NCI-H187 treated with DMSO at 0.1 percent for 48 hours (cell line): ENCODE results near the gene CYP4F2.
"Not testable (repeated sequence)": the region's sequence is repeated elsewhere in the genome, so short reads cannot be mapped to it uniquely, and the experiment has no call there.

Experiments
- DNase-seq: peaks from one replicate; lab custom pipeline; 2025; lab: John Stamatoyannopoulos, UW

Gene CYP4F2, protein sequence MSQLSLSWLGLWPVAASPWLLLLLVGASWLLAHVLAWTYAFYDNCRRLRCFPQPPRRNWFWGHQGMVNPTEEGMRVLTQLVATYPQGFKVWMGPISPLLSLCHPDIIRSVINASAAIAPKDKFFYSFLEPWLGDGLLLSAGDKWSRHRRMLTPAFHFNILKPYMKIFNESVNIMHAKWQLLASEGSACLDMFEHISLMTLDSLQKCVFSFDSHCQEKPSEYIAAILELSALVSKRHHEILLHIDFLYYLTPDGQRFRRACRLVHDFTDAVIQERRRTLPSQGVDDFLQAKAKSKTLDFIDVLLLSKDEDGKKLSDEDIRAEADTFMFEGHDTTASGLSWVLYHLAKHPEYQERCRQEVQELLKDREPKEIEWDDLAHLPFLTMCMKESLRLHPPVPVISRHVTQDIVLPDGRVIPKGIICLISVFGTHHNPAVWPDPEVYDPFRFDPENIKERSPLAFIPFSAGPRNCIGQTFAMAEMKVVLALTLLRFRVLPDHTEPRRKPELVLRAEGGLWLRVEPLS

DNA sequence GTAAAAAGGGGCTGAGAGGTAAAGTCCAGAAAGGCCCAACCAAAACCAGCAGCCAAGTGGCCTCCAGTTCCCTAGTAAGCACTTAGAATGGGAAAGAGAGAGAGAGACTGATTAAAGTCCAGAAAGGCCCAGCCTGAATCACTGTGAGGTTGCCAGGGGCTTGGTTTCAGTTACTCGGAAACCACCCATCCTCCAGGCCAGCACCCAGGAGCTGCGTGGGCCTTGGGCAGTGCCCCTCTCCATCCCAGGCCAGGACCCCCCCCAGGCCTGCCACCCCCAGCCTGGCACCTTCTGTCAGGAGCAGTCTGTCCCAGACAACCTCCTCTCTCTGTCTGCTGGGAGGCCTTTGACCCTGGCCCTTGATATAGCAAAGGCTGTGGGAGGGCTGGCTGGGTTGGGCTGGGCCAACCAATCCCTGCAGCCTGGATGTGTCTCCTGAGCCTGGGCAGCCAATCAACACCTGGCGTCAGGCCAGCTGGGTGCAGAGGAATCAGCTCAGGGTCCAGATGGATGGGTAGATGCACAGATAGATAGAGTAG, at the start of gene CYP4F2:
Gene CYP4F2, minus strand, starts transcription at position 337 of the 539 bp plus-strand sequence. CDS start 463 bp downstream, outside the sequence.
- DNase-seq, result no peak

DNA sequence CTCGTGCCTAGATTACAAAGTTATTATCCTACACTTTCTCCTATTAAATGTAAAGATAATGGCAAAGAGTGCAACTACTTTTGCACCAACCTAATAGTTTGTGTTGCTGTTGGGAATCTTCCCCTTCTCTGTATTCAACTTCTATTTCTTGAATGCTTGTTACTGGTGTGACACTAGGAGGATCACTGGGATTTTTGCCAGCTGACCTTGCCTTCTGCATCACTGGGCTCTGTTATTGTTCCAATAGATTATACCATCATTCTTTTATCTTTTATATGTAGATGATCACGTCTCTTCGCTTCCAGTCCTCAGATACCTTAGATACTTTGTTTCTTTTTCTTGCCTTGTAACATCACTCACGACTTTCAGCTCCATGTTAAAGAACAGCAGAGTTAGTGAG, 47.4 kb upstream of the CYP4F2 start:
- no peak for DNase-seq

DNA sequence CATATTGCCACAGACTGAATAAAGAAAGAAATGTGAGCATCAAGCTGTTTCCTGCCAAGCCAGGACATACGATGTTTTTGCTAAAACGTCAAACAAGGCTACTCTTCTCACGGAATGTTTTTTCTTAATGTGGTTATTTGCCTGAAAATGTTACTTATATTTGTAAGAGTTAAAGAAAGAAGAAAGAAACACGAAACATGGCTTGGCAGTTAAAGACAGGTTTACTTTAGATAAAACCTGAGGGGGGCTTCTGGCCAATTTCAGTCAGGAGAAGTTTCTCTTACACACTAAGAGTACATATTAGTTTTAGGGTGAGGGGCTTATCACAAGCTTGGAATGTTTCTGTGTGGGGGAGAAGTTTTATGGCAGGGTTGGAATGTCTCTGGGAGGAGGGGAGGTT, 46.5 kb upstream of the CYP4F2 start:
- no peak for DNase-seq

DNA sequence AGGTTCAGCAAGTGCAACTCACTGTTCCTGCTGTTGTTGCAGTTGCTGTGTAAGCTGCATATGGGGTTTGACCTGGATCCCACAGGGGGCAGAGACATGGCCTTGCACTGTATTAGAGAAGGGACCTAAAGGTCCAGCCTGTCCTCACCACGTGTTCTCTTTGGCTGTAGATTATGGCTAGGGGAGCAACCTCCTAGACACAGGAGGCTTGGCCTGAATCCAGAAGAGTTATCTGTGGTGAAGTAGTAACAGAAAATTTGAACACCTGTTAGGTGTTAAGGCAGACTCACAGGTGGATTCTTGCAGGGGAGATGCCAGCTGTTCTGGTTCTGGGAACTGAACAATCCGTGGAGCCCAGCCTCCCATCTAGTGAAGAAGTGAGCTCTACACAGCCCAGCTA, 39.9 kb upstream of the CYP4F2 start:
- DNase-seq, result no peak

DNA sequence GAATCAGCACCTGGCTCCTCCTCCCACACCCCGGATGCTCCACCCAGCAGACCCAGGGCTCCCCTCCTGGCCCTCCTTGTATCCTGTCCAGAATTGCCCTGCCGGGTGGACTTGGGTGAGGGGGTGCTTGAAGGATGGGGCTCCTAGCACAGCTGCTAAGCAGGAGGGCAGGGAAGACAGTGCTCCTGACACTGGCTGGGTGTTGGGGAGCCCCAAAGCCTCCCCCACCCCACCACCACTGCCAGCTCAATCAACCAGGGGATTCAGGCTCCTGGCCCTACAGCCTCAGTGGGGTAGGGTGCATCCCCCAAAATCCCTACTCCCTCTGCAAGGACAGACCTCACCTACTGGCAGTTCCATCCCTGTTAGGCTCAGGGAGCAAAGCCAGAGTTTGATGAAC, 39.1 kb upstream of the CYP4F2 start:
- no peak for DNase-seq

DNA sequence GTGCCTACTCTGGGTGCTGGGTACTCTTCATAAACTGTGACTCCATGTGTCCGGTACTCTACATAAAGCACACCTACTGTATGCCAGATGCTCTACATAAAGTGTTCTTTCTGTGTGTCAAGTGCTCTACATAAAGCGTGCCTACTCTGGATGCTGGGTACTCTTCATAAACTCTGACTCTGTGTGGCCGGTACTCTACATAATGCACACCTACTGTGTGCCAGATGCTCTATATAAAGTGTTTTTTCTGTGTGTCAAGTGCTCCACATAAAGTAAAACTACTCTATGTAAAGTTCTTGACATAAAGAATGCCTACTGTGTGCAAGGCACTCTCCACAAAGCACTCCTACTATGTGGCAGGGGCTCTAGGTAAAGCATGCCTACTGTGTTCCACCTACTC, 38.3 kb upstream of the CYP4F2 start:
- no peak for DNase-seq

DNA sequence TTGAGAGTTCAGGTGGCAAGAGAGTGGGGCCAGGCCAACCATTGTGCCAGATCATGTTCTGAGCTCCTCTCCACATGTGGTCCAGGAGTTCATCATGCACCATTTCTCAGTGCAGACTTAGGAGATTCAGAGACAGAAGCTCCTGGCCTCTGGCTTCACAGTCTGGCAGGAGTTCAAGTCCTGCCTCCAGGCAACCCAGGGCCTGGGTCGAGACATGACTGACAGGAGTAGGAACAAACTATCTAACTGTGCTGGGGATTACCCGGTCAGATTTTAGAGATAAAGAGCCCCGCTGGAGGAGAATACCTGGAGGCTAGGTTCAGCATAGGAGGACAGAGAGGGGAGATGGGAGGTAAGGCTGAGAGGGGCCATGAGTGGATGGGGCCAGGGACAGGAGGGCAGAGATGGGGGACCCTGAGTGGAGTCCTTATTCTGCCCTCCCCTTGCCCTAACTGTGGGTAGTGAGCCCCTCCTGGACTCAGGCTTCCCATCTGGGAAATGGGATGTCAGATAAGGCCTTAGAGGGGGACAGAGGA, 37.4 kb upstream of the CYP4F2 start:
- no peak for DNase-seq

DNA sequence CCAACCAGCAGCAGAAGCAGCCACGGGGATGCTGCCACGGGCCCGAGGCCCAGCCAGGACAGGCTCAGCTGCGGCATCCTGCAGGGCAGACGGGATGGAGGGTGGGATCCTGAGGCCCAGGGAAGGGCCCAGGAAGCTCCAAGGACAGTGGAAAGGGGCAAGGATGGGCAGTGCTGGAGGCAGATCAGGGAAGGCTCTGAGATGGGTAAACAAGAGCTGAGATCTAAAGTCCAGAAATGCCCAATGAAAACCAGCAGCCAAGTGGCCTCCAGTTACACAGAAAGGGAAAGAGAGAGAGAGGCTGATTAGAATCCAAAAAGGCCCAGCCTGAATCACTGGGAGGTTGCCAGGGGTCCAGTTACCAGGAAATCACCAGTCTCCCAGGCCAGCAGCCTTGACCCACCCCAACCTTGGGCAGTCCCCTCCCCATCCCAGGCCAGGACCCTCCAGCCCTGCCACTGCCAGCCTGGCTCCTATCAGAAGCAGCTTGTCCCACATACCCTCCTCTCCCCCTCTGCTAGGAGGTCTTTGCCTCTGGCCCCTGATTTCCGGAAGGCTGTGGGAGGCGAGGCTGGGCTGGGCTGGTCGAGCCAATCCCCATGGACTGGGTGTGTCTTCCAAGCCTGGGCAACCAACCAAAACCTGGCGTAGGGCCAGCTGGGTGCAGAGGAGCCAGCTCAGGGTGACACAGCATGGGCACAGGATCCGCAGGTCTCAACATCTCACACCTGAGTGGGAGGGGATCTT, 36.6 kb upstream of the CYP4F2 start, which contains the start of gene CYP4F11:
Gene CYP4F11, minus strand, starts transcription at position 198 of the 747 bp plus-strand sequence. Its CDS starts 121 bp downstream, at position 77.
- no peak for DNase-seq

DNA sequence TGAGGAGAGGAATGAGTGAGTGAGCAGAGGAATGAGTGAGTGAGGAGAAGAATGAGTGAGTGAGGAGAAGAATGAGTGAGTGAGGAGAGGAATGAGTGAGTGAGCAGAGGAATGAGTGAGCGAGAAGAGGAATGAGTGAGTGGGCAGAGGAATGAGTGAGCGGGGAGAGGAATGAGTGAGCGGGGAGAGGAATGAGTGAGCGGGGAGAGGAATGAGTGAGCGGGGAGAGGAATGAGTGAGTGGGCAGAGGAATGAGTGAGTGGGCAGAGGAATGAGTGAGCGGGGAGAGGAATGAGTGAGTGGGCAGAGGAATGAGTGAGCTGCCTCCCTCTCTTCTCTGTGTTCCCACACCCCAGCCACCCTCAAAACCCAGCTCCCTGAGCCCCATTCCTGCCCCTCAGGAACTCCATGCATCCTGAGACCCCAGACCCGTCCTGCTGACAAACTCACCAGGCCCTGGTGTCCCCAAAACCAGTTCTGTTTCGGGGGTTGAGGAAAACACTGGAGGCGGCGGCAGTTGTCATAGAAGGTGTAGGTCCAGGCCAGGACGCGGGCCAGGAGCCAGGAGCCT, 36.0 kb upstream of the CYP4F2 start:
- not testable (repeated sequence) for DNase-seq

DNA sequence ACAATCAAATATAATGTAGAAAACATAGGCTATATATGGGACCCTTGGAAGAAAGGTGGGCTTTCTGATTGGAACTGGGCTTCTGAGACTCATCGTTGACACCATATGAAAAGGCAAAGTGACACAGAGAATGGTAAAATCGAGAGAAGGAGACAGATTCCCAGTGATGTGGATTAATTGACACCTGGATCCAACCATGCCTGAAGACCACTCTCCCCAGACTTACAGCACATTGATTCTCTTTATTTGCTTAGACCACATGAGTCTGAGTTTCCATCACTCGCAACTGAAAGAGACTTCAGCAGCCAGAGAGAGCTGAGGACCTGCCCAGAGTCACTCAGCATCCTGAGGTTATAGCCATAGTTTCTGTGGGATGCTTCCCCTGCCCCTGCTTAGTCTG, 30.4 kb upstream of the CYP4F2 start:
- DNase-seq, result no peak

DNA sequence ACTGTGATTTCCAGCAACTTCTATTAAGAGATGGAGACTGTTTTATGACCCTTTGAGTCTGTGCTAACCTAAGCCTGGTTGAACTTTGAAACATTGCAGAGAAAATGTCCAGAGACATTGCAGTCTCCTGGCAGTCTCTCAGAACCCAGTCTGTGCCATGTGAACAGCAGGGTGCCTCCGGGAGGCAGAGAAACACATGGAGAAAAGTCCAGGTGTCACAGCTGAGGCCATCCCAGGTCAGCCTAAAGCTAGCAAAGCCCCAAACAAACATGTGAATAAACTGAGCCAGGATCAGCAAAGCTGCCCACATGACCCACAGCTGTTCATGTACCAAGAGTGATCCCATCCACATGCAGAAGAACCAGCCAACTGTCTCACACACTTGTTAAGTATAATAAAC, 28.6 kb upstream of the CYP4F2 start:
- no peak for DNase-seq

DNA sequence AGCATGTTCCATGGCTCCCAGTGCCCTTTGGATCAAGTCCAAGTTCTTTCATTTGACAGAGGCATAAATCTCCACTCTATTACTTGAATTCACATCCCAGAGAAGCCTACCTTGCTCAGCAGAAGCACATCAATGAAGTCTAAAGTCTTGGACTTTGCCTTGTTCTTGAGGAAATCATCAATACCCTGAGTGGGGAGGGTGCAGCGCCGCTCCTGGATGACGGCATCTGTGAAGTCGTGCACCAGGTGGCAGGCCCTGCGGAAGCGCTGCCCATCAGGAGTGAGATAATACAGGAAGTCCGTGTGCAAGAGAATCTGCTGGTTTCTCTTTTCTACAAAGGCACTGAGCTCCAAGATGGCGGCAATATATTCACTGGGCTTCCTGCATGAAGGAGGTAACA, 25.8 kb upstream of the CYP4F2 start:
- no peak for DNase-seq

DNA sequence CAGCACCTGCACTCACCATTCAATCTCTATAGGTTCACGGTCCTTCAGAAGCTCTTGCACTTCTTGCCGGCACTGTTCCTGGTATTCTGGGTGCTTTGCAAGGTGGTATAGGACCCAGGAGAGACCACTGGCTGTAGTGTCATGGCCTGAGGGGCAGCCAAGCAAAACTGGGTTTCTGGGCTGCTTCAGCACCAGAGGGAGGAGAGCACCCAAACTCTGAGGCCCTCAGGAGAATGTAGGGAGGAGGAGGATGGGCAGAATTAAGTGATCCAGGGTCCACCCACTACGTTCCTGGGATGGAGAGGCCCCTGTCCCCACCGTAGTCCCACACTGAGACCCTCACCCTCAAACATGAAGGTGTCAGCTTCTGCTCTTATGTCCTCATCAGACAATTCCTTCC, 24.1 kb upstream of the CYP4F2 start:
- no peak for DNase-seq

DNA sequence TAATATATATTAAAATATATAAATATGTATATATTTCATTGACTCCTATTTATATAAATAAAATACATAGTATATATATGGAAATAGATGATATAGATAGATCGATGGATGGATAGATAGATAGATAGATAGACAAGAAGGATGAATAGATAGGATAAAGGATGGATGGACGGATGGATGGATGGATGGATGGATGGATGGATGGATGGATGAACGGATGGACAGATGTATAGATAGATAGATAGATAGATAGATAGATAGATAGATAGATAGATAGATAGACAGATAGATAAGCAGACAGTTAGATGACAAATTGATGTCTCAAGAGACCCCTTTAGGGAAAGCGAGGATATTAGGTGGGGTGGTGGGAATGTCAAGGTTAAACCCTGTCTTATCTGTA, 21.4 kb upstream of the CYP4F2 start:
- DNase-seq, result no peak

DNA sequence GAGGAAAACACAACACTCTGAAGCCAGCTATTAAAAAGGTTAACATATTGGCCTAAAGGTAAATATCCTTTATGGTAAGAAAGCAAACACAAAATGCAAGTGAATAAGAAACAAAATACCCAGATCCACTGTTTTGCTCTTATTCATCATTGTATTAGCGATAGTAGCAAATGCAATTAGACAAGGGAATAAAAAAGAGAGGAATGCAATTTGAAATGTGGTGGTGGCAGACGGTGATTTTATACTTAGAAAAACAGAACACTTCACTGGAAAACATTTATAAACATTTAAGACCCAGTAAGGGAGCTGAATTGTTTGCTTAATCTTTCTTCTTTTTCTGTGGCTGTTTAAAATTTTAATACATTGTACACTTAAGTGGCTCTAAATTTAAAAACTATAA, 17.2 kb upstream of the CYP4F2 start:
- no peak for DNase-seq

DNA sequence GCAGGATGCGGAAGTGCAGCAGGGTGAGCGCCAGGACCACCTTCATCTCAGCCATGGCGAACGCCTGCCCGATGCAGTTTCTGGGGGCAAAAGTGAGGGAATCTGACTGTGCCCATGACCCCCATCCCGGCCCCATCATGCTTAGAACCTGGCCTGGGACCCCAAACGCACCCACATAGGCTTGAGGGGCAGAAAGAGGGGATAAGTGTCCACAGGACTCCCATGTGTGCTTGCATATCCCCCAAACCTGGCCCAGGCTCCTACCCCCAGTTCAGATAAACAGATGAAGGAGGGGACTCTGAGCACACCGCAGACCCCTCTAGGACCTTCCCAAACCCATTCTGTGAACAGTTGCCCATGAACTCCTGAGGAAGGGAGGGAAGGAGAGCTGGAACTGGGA, 16.0 kb upstream of the CYP4F2 start:
- no peak for DNase-seq

DNA sequence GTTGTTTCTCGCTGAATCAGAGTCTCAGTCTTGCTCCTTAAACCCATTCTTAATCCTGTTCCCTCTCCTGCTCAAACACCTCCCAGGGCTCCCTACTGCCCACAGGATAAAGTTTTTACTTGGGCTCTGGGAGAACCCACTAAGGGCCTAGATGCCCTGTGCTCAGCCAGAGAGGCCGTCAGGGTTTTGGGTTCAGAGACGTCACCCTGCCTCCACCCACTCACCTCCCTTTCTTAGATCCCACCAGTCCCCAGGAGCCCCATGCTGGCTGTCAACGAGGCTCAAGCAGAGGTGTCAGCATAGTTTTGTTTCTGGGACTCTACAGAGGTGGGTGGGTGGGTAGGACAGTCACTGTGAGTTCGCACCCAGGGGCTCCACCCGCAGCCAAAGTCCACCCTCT, 15.5 kb upstream of the CYP4F2 start:
- DNase-seq, result no peak

DNA sequence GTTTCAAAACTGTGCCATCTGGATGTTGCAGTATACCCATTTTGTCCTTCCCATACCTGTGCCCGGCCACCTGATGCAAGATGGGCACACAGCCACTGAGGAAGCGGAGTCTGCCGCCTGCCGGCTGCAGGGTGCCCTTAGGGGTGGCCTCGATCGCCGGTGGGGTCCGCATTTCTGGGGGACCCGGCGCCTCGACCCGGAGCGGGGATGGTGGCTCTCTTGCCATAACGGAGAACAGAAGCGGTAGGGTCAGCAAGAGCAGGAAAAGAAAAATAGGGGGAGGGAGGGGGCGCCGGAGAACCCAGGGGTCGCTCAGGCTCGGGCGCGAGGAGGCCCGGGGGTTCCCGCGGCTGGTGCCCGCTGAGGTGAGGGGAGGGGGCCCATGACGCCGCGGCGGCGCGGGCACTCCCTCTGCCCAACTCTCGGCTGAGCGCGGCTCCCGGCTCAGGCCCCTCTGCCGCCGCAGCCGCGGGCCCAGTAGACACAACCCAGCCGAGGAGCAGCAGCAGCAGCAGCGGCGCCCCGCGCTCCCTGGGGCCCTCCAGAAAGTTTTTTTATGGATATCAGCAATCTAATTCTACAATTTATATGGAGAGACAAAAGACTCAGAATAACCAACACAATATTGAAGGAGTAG, 13.8 kb upstream of the CYP4F2 start:
- DNase-seq, result no peak

DNA sequence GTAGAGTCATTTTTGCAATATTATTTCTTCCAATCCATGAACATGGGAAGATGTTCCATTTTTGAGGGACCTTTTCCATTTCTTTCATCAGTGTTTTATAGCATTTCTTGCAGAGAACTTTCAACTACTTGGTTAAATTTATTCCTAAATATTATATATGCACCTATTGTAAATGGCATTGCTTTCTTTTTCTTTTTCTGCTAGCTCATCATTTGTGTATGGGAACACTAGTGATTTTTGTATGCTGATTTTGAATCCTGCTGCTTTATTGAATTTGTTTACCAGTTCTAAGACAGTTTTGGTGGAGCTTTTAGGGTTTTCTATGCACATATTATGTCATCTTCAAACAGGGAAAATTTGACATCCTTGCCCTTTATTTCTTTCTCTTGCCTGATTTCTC, 7.2 kb upstream of the CYP4F2 start:
- no peak for DNase-seq

DNA sequence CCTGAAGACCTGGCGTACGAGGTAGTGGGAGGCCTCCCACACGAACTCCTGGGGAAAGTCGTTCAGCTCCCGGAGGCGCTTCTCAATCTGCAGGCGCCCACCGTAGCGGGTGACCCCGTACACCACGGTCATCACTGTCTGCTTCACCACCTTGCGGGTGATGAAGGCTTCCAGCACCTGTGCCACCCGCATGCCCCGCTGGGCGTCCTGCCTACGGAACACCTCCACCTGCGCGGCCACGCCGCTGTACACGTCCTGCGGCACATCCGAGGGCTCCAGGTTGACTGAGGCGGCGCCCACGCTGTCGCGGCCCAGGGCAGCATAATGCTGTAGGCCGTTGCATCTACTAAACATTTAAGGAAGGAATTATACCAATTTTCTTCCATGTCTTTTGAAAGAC, 5.0 kb upstream of the CYP4F2 start:
- DNase-seq, result not testable (repeated sequence)

DNA sequence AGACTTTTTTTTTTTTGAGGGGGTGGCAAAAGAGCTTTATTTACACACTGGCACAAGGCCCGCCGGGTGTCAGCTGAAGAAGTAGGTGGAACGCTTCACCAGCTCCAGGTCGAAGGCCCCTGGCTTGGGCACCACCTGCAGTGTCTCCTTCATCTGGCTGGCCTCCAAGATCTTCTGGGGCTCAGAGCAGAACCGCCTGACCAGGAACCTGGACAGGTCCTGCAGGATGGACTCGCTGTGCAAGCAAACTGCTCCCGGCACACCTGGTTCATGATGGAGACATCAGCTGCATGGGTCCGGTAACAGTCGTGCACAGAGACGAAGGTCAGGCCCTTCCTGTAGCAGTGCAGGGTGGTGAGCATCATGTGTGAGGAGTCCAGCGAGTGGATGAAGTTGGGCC, 4.4 kb upstream of the CYP4F2 start:
- no peak for DNase-seq

DNA sequence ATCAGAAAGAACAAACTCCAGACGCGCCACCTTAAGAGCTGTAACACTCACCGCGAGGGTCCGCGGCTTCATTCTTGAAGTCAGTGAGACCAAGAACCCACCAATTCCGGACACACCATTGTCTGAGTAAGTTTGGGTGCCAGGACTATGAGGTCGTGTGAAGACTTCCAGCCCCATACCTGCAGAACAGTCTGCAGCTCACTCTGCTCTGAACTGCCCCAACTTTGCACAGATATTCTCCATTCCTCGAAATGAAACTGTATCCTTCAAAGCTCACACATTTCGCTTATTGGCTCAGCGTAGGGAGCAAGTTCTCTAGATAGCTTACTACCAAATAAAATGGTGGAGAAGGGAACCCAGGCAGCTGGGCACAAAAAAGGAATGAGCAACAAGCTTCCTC, 2.6 kb upstream of the CYP4F2 start:
- DNase-seq, result no peak
